DMS 273 treated with DMSO at 0.1 percent for 48 hours (cell line): Measurements from ENCODE around the gene STPG2.

Experiments
- DNase-seq: peaks from one replicate; lab custom pipeline; 2025; lab: John Stamatoyannopoulos, UW

Gene STPG2

DNA sequence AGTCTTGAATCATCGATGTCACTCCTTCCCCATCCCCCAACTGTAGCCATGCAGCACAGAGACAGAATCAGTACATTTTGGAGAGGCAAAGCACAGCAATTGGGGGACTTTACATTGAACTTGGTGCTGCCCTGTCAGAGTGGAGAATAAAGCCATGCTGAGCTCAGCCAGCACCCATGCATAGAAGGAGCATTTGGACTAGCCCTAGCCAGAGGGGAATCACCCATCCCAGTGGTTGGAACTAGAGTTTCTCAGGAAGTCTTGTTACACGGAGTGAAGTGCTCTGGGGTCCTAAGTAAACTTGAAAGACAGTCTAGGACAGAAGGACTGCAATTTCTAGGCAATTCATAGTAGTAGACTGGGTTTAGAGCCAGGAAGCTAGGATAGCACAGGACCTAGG lies 49.6 kb downstream of the STPG2 start:
- DNase-seq = no peak

DNA sequence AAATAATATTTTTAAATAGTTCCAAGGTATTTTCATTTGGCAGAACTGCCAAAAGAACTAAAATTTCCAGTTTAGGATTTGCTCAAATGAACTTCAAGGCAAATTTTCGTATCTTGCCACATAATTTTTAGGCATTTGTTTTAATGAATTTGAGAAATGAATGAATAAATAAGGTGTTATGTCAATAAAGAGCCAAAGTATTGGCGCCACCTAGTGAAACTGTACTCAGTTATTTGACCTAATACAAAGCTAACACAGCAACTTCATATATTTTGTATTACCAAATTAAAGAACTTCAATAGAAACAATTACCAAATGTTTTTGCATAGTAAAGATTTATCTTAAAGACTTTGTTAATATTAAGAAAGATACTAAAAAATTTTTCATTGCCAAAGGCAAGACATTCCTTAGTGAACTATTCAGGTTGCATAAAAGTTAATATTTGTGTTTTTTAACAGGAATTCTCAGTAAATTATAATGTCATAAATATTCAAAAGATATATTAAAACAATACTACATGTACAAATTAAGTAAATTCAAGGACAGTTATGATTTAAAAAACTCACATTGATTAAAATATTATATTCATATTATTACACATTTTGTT lies 50.3 kb downstream of the STPG2 start:
- DNase-seq = no peak

DNA sequence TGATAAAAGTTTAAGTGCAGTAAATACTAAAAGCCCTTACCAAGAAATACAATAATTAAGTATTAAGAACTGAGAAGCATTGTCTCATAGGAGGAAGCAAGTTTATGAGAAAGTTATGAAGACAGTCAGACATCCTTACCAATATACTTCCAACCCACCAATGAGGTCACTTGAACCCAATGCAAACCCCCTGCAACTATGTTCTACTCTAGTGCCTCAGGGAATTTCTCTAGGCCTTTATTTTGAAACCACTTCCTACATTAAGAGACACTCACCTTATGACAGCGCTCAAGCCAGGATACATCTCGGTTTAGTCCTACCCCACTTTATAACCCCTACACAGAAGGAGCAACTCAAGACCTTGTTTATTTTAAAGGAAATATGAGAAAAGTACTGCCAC lies 61.3 kb downstream of the STPG2 start:
- no peak for DNase-seq

DNA sequence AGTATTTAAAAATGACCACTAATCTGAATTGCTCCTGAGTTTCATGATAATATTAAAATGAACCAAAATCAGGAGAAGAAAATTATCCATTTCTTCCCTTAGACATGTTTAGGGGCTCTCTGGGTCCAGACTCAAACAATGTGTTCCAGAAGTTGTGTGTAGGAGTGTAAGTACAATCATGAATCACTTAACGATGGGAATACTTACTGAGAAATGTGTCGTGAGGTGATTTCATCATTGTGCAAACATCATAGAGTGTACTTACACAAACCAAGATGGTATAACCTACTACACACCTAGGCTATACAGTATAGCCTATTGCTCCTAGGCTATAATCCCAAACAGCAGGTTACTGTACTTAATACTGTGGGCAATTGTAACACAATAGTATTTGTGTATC lies 74.8 kb downstream of the STPG2 start:
- no peak for DNase-seq

DNA sequence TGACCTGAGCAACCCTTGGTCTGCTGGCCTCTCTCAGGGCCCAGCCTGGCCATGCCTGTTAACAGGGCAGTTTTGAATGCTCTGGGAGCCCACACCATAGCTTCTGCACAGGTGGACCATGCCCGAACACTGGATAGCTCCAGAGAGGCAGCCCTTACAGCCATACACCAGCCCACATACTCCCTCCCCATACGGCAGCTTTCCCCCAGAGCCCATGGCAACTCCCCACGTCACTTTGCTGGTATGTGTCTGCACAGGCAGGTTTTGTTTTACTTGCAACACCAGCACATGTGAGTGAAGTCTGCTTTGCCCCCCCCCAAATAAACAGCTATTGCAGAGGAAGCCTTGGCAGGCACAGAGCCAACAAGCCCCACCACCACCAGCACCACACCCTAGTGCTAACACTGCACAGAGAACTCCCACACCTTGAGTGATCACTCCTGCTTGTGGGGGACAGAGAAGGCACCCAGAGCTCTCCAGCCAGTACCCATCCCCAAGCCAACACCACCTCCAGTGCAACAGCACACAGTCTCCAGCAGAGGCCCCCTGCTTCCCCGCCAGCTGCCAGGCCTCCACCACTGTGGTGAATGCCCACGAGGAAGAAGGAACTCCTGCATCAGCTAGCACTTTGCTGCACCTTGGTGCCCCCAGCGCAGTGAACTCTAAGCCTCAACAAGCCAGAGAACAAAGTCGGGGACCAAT lies 87.3 kb downstream of the STPG2 start:
- no peak for DNase-seq

DNA sequence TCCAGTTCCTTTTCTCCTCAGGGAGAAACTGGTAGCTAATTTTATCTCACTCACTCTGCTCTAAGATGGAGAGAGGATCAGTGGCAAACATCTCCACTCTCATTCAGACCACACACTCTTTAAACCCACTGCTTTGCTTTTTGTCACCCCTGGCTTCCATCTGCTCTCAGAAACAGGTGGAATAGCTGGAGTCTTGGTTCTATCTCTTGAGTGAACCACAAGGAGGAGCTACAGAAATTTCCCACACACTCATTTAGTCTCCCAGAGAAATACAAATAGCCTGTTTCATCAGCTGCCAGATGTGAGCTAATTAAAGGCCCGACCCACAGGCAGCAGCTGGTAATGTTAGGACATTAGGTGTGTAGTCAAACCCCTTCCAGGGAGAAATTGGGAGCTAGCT lies 96.6 kb downstream of the STPG2 start:
- peak; percentile 51 for DNase-seq

DNA sequence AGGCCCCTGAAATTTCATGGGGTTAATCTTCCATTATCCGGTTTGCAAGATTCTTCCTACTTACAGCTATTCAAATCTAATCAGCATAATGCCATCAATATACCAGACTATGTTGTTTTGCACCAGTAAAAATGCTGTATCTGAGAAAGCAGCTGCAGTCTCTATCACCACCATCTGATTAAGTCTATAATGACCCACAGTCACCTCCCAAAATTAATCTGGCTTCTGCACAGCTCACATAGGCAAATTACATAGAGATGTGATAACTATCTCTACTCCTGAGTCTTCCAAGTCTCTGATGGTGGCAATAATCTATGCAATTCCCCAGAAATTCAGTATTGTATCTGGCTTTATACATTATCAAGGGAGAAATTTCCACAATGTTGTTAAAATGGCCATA lies 113.2 kb downstream of the STPG2 start:
- no peak for DNase-seq

DNA sequence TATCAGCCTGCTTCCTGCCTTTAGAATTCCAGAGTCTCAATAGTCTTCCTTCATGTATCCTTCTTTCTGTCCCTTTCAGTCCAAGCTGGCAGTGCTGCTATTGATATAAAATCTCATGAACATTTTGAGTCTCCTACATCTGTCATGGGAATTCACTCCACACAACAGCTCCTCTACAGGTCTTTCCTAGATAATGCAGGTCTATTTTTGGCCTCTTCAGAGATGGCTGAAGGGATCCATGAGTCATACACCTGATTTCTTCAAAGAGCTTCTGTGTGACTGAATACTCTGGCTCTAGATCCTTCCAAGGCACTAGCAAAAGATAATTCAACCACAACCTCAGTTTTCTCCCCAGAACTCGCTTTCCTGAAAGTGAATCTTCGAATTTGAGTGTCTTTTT lies 115.4 kb downstream of the STPG2 start:
- no peak for DNase-seq

DNA sequence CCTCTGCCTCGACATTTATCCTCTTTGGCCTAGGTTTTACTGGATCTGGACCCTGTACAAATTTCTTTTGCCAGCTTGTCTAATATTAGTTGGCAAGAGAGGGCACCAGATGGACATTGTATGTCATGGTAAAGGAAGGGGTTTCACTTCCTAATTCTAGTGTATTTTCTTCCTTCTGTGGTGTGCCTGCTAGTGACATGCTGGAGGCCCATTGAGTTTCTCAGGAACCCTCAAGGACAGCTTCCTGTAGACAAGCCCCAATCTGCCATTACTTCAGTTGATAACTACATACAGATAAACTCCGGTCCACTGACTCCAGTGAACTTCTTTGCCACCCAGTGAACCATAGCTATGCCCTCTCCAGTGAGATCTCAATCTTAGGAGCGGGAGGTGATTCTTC lies 116.9 kb downstream of the STPG2 start:
- no peak for DNase-seq

DNA sequence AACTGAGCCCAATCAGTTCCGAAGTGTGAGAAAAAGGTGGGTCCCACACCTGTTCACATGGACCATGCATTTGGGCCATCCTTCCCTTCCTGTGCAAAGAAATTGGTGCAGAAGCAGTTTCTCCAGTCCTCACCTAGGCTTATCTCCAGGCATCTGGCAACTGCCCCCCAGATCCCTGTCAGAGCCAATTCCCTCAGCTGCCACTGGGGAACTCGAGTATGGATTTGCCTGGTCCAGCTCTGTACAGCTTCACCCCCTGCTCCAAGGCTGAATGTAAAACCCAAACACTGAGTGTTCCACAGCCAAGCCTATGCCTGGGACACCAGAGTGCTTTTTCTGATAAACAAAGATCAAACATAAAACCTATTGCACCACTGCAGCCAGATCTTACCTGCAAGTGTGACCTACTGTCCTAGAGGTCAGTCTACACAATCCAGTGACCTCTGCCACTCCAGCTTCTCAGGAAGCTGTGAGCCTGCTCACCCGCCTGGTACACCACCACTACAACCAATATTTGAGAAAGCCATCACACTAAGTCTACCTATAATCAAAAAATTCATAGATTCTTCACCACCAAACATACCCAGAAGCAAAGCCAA lies 136.4 kb downstream of the STPG2 start:
- no peak for DNase-seq

DNA sequence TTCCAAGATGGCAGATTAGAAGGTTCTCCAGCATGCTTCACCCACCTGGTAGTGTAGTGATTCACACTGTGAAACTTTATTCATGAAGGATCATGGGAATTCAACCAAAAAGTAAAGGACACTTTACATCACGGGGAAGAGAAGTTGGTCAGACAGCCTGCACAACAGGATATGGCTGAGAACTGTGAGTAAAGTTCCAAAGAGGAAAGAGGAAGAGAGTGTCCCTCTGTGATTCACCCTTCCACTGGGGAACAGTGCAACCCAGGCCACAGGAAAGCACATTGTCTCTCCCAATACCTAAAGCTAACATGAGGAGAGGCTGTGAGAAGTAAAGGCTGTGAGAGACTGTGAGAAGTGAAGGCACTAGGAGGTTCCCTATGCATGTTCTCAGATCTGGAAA lies 137.2 kb downstream of the STPG2 start:
- DNase-seq = no peak

DNA sequence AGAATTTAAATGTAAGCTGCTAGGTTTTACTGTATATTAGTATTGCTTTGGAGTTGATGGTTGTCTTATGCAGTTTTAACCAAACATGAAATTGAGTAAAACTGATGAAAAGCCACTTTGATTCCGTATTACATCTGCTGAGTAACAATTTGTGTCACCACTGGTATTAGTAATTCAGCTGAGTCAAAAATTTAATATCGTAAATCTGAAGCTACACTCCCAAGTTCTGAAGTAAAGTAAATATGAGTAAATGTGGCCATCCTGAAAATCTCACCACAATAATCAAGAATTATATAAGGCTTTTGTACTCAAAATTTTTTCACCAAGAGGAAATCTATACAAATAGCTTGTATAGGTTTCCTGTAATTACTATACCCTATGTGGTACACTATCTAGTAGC lies 142.3 kb downstream of the STPG2 start:
- DNase-seq = no peak

DNA sequence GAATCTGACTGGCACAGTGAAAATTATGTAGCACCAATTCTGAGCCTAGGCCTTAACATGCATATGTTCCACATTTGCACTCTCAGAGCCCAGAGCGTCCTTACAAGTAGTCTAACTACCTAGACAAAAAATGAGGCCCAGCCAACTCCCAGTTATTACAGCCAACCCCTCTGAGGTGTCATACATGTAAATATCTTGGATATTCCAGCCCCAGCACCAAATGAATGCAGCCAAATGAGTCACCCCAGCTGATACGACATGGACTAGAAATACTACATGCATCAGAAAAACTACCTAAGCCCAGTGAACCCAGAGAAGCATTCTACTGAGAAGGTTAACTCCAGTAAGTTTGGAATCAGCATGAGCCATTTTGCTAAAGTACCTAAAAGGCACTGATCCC lies 145.1 kb downstream of the STPG2 start:
- no peak for DNase-seq

DNA sequence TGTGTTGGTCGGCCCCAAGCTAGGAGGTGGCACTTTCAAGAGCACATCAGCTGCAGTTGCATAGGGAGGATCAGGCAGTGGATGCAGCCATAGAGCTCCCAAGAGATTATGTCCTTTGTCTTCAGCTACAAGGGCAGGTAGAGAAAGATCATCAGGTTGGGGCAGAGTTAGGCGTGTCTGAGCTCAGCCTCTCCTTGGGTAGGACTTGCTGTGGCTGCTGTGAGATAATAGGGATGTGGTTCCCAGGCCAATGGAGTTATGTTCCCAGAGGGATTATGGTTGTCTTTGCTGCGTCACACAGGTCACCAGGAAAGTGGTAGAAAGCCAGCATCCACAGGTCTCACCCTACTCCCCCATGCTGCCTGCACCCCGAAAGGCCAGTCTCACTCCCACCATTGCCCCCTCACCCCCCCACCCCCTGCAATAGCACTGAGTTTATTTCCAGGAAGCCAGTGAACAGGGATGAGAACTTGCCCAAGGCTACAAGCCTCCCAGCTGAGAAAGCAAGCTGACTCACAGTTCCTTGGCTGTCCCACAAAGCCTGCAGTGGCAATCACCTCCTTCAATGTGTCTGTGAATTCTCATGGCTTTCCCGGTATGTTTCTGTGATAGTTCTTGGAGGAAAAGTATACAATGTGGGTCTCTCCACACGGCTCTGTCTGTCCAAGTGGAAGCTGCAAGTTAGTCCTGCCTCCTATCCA lies 148.4 kb downstream of the STPG2 start:
- no peak for DNase-seq

DNA sequence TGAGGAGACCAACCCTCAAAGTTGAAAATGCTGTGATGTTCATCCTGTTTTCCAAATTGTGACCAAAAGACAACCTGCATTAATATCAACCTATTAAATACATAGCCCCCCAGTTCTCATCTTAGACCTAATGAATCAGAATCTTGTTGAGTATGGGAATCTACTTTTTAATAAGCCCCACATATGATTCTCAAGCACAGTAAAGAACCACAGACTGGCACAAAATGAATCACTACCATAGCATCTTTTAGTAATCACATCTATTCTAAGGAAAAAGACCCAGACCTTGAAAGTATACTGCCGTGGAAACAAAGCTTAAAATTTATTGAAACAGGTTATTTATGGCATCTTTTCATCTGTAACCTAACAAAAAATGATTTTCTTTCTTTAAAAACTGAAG lies 152.9 kb downstream of the STPG2 start:
- DNase-seq = no peak

DNA sequence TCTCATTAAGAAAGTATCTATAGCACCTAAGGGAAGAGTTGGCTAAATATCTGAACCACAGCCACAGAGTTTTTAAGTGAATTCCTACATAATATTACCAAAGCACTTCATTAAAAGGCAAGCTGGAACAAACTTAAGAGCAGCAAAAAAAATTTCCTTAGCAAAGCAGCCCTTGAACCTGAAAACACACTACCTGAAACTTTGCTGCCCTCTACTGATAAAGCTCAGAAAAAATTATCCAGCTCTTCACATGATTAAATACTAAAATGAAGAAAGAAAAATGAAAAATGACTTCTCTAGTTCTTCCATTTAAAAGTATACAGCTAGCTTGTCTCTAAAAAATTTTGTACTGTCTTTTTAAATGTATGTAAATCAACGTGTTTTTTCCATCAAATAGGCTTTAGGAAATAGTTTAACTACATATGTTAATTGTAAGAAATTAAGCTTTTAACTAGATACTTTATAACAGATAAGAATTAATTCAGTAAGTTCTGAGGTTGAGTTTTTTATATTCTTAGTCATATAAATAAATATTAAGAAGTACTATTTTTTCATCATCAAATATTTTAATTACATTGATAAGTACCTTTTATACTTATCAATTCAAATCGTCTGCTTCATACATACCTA lies 156.1 kb downstream of the STPG2 start:
- peak; percentile 5 for DNase-seq

DNA sequence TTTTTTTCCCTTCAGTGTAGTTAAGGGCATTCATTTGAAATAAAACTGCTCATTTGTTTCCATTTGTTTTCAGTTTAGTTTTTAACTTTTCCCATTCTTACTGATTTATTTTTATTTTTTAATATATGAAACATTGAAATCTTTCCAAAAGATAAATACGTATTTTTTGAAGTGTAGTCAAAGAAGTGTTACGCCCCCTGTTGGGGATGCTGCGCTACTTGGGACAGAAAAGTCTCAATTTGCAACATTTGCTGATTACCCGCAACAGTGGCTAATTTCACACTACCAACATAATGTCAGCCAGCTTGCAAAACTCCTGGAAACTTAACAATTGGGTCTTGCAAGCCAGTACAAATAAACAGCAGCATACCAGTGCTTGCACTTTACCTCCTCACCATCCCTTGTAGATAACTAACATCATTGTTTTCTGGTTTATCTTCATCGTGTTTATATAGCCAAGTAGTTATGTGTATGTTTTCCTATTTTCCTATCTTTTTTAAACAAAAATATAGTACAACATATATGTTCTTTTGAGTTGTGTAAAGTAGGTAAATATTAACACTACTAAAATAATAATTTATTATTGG lies 158.6 kb downstream of the STPG2 start:
- DNase-seq = no peak

DNA sequence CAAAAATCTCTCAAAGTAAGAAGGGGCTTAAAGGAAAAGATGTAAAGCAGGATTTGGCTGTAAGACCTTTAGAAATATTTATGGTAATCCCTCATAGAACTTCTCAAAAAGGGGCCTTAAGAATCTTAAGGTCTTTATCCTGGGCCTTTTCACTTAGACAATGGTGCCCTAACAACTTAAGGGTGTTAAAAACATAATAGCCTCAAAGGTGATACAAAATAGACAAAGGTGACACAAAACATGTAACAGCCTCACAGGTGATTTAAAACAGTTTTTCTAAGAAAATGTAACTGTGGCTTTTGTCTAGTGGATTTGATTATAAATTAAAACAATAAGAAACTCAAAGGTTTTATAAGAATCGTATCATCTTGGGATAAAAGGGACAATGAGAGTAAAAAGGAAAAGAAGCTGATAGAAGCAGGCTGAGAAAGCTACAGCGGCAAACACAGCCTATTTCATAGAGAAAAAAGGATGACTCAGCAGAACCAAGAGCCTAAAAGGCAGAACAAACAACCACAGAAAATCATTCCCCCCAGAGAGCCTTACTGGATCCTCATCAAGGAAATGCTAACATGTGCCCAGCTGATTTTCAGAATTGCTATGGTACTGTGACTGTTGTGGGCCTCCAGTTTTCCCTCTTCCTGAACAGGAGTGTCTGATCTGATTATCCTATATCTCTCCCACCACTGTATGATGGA lies 164.3 kb downstream of the STPG2 start:
- no peak for DNase-seq

DNA sequence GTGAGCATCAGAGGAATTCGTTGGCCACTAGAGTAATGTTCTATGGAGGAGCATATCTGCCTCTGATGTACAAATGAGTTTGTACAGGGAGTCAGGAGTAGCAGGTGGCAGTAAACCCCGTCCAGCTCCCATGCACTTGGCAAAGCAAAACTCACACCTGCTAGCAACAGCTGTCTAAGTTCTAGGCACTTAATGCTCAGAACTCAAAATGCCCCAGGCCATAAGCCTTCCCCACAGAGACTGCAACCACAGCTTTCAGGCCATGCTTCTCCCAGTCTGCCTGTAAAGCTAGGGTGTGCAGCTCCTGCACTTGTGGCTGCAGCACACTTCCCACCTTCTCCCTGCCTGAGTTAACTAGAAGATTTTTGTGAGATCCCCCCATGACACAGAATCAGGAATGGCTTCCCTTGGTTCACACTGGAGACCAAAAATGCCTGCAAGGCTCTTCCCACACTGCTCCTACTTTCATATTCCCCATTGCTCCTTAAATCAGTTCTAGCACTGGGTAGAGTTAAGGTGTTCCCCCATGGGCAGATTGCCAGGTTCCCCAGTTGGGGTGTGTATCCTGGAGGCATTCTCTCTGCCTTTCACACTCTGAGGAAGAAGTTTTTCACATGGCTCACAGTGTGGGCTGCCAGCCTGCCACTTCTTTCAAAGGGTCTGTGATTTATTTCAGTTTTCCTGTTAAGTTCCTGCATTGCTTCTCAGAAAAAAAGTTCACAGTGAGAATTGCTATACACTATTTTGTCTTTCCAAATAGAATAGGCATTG lies 189.9 kb downstream of the STPG2 start:
- DNase-seq = peak; percentile 32

DNA sequence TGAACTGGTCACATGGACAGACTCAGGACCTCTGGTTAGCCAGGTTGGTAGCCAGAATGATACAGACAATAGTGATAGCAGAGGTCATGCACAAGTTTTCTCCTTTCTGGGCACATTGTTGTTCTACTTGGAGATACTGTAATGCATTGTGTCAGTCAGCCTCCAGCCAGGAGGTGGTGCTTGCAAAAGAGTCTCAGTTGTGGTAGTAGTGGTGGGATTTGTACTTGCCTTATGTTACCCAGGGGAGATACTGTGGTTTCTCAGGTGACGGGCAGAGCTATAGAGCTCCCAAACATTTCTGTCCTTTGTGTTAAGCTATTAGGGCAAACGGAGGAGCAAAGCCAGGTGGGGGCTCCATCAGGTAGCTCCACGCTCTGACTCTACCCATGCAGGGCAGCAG lies 190.5 kb downstream of the STPG2 start:
- no peak for DNase-seq

DNA sequence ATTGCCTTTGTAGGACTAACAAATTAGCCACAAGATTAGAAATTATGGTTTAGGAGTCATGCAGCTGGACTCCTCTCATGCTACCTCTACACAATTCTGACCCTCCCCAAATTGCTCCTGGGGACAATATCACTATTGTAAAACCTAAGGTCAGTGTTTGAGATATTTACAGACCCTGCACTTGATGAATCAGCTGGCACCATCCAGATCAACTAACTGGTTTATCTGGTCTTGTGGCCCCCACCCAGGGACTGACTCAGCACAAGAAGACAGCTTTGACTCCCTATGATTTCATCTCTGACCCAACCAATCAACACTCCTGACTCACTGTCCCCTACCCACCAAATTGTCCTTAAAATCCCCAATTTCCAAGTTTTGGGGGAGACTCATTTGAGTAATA lies 192.4 kb downstream of the STPG2 start:
- DNase-seq = no peak
